ENCODE measurements around the gene LSG1.

Gene LSG1

DNA sequence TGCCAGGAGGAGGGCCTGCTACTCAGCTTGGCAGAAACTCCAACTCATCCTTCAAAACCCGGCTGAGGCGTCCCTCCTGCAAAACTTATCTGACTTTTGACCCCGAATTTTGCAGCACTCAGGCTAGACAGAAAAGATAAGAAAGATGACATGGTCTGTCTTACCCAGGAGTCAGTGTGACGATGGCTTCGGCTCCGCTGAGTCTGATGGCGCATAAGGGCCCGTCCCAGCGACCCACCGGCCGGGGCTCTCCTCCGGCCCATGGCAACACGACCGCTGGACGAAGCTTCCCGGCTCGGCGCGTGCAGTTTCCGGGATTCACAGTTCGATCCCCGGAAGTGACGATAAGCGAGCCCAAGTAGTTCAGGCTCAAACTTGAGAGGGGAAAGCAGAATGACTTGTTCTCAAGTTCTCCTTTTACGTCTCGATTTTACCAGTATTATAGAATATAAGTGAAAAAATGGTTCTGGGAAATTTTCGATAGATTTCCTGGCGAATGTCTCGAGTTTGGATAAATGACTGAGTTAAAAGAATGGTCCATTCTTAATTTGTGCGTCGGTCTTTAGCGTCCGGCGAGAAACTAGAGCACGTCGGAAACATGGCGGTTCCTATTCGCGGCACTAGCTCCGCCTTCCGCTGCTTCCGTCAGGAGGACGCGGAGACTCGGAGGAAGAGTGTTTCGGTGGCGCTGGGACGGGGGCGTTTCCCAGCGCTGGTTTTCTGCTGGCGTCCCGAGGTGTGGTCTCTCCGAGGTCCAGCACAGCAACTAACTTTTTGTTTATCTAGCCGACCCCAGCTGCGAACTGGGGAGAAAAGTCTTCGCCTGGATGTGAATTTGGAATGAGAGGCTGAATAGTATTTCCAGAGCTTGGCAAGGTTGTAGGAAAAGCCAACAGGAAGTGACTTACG is at the start of gene LSG1:
LSG1 (minus strand) TSS at position 292 of the 909 bp plus-strand sequence; CDS start at position 263, 29 bp downstream.
- Histone ChIP-seq H3K4me1 (ENCODE audit: control insufficient read depth in 1 of 2, insufficient read depth in 1 of 2, low read depth in 1 of 2, low read length in 1 of 2) (peaks cover 17 to 20% of the 10 kb centered on the region in 2 experiments), H3K4me3 (ENCODE audit: low read depth in 1 of 2, low read length in 1 of 2) (peak within 1 kb of the TSS; percentile 79 to 87), H3K9me3 (no peaks in the 10 kb centered on the region), H3K27me3 (peaks cover 9% of the 10 kb centered on the region), H3K36me3 (peaks cover 4% of the 10 kb centered on the region), H3K27ac (peak within 1 kb of the TSS; percentile 93)
- TF ChIP-seq, protein P1, sequence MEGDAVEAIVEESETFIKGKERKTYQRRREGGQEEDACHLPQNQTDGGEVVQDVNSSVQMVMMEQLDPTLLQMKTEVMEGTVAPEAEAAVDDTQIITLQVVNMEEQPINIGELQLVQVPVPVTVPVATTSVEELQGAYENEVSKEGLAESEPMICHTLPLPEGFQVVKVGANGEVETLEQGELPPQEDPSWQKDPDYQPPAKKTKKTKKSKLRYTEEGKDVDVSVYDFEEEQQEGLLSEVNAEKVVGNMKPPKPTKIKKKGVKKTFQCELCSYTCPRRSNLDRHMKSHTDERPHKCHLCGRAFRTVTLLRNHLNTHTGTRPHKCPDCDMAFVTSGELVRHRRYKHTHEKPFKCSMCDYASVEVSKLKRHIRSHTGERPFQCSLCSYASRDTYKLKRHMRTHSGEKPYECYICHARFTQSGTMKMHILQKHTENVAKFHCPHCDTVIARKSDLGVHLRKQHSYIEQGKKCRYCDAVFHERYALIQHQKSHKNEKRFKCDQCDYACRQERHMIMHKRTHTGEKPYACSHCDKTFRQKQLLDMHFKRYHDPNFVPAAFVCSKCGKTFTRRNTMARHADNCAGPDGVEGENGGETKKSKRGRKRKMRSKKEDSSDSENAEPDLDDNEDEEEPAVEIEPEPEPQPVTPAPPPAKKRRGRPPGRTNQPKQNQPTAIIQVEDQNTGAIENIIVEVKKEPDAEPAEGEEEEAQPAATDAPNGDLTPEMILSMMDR (IDR thresholded peaks at IDR 0.05): peak; percentile 24

DNA sequence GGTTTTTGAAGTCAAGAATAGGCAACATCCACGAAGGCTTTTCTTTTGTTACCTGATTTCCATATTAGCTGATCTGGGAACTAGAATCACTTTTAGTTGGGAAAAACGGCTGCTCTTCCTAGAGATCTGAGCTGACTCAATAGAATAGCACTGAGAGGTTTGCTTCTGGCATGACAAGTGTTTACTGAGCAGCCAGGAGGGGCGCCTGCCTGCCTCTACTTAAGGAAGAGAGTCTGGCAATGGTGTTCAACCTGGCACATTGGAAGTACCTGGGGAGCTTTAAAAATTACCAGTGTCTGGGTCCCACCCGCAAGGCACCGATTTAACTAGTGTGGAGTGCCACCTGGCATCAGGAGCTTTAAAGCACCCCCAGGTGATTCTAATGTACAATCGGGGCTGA is 48.1 kb upstream of the LSG1 start:
- H3K27me3 ChIP-seq: no peaks in the 10 kb centered on the region
- H3K27ac ChIP-seq: no peak overlapping the region
- TF ChIP-seq, protein P1 (IDR thresholded peaks at IDR 0.05): no peak

DNA sequence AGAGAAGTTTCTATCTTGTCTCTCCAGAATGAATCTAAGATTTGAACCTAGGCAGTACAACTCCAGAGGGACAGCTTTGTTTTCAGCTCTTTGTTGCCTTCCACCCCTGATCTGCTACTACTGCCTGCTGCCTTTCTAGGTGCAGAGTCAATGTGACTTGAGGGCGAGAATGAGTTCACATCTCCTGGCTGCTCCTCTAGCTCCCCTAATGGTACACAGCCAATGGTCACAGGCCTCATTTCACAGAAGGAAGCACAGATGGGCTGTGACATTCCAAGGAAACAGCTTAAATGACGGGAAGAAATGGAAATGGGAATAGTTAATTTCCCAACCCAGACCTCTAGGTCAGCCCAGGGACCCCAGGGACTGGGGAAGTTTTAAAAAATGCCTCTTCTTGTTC is 46.1 kb upstream of the LSG1 start:
- TF ChIP-seq, protein P1 (IDR thresholded peaks at IDR 0.05): no peak
- Histone ChIP-seq H3K27ac (no peak overlapping the region), H3K36me3 (no peaks in the 10 kb centered on the region)

More for the DNA sequence above, 48.1 kb upstream of the LSG1 start:
- no peak overlapping the region for H3K4me3 ChIP-seq (ENCODE audit: low read depth in 1 of 2, low read length in 1 of 2)
- no peaks in the 10 kb centered on the region for H3K9me3 ChIP-seq
- no peaks in the 10 kb centered on the region for H3K36me3 ChIP-seq
- no peaks in the 10 kb centered on the region for H3K4me1 ChIP-seq (ENCODE audit: control insufficient read depth in 1 of 2, insufficient read depth in 1 of 2, low read depth in 1 of 2, low read length in 1 of 2)

DNA sequence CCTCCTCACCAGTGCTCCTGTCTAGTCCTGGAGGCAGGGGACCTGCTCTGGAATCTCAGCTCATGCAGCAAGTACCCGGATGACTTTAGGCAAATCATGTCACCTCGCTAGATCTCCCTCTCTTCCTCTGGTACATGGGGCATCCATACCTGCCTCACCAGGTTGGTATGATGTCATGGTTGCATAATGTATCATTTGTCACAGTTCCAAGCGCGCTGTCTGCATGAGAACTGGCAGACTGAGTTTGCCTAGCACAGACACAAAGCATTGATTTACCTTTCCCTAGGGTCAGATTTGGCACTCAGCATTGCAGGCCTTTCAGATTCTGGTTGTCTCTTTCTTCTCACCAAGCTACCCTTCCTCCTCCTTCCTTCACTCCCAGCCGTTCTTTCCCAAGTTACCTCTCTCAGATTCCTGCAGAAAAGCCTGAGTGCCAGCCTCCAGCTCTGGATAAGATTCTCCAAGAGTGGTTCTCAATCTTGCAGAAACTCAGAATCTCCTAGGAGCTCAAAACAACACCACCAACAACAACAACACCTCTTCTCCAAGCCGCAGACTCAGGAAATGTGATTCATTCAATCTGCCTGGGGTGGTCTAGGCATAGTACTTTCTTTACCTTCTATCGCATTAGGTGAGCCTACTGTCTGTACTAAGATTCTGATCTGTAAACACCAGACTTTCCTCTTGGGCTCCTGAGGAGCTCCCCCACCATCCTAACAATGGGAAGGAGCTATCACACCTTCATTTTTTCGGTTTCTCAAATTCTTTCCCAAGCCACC is 43.2 kb upstream of the LSG1 start:
- TF ChIP-seq, protein P1 (IDR thresholded peaks at IDR 0.05): no peak
- Histone ChIP-seq H3K27ac (no peak overlapping the region), H3K4me3 (ENCODE audit: low read depth in 1 of 2, low read length in 1 of 2) (no peak overlapping the region)

More for the DNA sequence above, 46.1 kb upstream of the LSG1 start:
- no peak overlapping the region for H3K4me3 ChIP-seq (ENCODE audit: low read depth in 1 of 2, low read length in 1 of 2)
- H3K27me3 ChIP-seq: no peaks in the 10 kb centered on the region
- H3K9me3 ChIP-seq: no peaks in the 10 kb centered on the region
- no peaks in the 10 kb centered on the region for H3K4me1 ChIP-seq (ENCODE audit: control insufficient read depth in 1 of 2, insufficient read depth in 1 of 2, low read depth in 1 of 2, low read length in 1 of 2)

DNA sequence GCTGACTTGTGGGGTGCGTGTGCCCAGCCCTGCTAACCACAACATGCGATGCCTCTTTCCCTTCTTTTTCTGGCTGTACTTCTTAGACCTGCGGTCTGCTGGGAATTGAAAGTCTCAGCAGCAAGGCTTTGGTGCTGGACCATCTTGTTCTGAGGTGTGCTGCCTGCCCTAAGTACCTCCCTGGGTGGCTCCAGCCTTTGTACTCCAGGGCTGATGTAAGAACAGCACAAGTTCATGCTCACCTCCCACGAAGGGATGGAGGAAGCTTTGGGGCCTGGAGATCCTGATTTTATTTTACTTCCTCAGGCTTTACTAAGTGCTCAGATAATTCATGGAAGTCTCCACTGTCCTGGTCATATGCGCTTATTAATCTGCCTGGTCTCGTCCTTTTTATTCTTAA is 42.6 kb upstream of the LSG1 start:
- TF ChIP-seq, protein P1 (IDR thresholded peaks at IDR 0.05): no peak
- Histone ChIP-seq H3K36me3 (no peaks in the 10 kb centered on the region), H3K9me3 (no peaks in the 10 kb centered on the region), H3K27me3 (no peaks in the 10 kb centered on the region), H3K4me3 (ENCODE audit: low read depth in 1 of 2, low read length in 1 of 2) (no peak overlapping the region), H3K4me1 (ENCODE audit: control insufficient read depth in 1 of 2, insufficient read depth in 1 of 2, low read depth in 1 of 2, low read length in 1 of 2) (no peaks in the 10 kb centered on the region), H3K27ac (no peak overlapping the region)

More for the DNA sequence above, 43.2 kb upstream of the LSG1 start:
- Histone ChIP-seq H3K9me3 (no peaks in the 10 kb centered on the region), H3K27me3 (no peaks in the 10 kb centered on the region), H3K4me1 (ENCODE audit: control insufficient read depth in 1 of 2, insufficient read depth in 1 of 2, low read depth in 1 of 2, low read length in 1 of 2) (no peaks in the 10 kb centered on the region), H3K36me3 (no peaks in the 10 kb centered on the region)

Data from neutrophil (primary cell).